GM12891 (cell line): Measurements from ENCODE around the gene TALDO1.

ENCODE experiments used
- PAX5 ChIP-seq: IDR thresholded peaks from 2 replicates; pipeline ENCODE4 v1.6.1; 2011; ENCODE audit warnings: low read length, moderate library complexity, mild to moderate bottlenecking; ENCODE audit not compliant: insufficient read depth, severe bottlenecking
- POLR2A ChIP-seq: IDR thresholded peaks from 2 replicates; pipeline ENCODE4 v1.6.1; 2011; ENCODE audit warnings: low read depth, low read length, control low read depth
- POLR2AphosphoS5 ChIP-seq: IDR thresholded peaks from 2 replicates; pipeline ENCODE4 v1.6.1; 2011; ENCODE audit warnings: low read depth, low read length, control low read depth
- POU2F2 ChIP-seq: IDR thresholded peaks from 2 replicates; pipeline ENCODE4 v1.6.1; 2011; ENCODE audit warnings: low read depth, mild to moderate bottlenecking, control low read depth, low read length, moderate library complexity
- SPI1 ChIP-seq: IDR thresholded peaks from 2 replicates; pipeline ENCODE4 v1.6.1; 2011; ENCODE audit warnings: low read depth, low read length, control low read depth
- TAF1 ChIP-seq: IDR thresholded peaks from 2 replicates; pipeline ENCODE4 v1.6.1; 2011; ENCODE audit warnings: low read depth, low read length, control low read depth

- TF ChIP-seq POLR2AphosphoS5, result no peak
- no peak for TF ChIP-seq POLR2A
- no peak for TF ChIP-seq TAF1
- no peak for TF ChIP-seq SPI1
- no peak for TF ChIP-seq POU2F2
- TF ChIP-seq PAX5, result no peak
Observed at GRCh38 chr11:803770-804598, 56.7 kb downstream of the TALDO1 start.
